Activated CD8-positive, alpha-beta memory T cell treated with anti-CD3 and anti-CD28 coated beads, Interleukin-2, amount 50 U/mL, for 24 hours (primary cell): ENCODE data around the gene CCDC154.

Experiments
- DNase-seq: peaks from one replicate; pipeline ENCODE4 v3.0.0-alpha.2; 2020; ENCODE audit errors: extremely low read depth

The CCDC154 gene

GRCh38 chr16:1438229-1439057 is 5.9 kb downstream of the CCDC154 start:
- no peak for DNase-seq

GRCh38 chr16:1437606-1438005 is 6.8 kb downstream of the CCDC154 start:
- no peak for DNase-seq

DNA sequence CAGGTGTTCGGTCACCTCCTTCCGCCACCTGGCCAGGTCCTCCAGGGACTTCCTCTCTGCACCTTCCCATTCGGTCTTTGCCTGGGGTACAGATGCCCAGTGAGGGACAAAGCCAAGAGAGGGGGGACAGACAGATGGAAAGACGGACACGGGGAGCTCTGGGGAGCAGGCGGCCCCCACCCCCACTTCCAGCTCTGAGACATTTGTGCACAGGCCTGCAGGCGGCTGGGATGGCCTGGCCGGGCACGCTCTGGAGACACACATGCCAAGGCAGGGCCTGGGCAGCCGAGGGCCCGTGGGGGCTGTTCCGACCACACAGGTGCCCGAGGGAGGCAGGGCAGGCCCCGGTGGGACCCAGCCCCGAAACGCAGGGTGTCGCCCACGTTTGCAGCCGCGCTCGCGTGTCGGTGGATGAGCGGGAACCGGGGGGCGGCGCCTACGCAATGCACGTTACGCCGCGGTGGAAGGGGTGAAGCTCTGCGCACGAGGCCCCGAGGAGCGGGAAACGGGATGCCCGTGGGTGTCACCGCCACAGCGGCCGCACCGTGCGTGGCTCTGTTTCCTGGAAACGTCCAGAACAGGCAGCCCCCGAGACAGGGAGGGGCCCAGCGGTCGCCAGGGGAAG is 7.5 kb downstream of the CCDC154 start:
- no peak for DNase-seq

DNA sequence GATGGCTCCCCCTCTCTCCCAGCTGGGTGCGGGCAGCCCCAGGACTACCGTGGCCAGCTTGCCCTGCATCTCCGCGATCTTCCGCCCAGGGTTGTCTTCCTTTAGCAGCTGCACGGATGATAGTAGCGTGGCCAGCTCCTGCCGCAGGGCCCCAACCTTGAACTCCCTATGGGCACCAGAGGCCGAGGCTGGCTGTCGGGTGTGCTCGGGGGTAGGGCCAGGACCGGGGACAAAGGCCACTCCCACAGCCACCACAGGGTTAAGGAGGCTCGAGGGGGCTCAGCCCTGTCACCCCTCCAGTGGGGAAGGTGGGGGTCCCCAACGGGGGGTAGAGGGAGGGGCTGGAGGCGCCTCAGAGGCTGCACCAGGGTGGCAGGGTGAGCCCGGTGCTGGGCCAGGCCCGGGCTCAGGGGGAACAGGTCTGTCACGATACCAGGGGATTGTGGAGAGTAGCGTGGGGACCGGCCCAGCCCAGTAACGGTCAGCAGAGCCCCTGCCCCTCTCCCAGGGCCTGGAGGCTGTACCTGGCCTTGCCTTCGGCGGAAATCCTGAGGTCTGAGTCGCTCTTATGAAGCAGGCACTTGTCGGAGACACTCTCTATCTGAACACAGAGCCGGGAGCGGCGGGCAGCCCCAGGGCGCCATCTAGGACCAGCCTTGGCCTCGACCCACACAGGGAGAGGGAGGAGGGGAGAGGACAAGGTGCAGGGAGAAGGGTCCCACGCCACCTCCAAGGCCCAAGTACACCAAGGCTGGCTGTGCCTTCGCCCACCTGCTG is 8.2 kb downstream of the CCDC154 start:
- DNase-seq: no peak

GRCh38 chr16:1434644-1435592 is 9.4 kb downstream of the CCDC154 start:
- no peak for DNase-seq

GRCh38 chr16:1433756-1434155 is 10.6 kb downstream of the CCDC154 start:
- DNase-seq: no peak

DNA sequence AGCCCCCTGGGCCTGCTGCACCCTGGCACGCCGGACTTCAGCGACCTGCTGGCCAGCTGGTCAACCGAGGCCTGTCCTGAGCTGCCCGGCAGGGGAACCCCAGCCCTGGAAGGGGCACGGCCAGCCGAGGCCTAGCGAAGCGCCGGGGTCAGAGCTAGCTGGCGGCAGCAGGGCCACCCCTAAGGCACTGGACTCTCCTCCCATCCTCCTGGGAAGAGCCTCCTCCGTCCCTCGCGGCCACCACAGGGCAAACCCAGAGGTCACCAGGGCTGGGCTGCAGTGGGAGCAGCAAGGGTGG is 11.1 kb downstream of the CCDC154 start:
- DNase-seq: no peak

- no peak for DNase-seq
These were observed 11.7 kb downstream of the CCDC154 start for GRCh38 chr16:1432388-1433262.

DNA sequence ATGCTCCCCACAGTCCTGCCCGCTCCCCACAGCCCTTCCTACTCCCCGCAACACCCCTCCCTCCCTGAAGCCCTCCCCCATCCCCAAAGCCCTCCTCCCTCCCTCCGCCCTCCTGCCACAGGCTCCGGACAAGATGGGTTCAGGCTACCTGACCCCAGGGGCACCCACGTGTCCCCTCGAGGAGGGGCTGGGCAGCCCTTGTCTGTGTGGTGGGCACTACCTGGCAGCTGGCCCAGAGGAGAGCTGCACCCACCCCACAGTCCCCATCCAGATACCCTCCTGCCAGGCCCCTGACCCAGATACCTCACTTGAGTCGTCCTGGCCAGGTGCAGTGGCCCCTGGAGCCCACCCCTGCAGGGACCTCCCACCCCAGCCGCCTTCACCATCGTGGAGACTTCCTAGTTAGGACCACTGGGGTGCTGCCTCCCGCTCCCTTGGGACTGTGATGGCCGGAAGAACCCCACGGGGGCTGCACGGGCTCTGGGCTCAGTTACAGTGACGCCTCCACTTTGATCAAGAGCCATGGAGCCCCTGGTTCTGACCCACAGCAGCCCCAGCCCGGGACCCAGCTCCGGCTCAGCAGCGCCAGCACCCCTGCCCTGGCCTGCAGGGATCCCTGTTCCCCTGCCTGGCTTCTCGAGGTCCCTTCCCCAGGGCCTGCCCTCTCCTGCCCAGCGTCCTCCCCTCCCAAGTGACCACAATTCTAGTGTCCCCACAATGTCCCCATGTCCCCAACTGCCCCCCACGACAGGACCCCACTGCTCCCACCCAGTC is 12.7 kb downstream of the CCDC154 start:
- DNase-seq: no peak

DNA sequence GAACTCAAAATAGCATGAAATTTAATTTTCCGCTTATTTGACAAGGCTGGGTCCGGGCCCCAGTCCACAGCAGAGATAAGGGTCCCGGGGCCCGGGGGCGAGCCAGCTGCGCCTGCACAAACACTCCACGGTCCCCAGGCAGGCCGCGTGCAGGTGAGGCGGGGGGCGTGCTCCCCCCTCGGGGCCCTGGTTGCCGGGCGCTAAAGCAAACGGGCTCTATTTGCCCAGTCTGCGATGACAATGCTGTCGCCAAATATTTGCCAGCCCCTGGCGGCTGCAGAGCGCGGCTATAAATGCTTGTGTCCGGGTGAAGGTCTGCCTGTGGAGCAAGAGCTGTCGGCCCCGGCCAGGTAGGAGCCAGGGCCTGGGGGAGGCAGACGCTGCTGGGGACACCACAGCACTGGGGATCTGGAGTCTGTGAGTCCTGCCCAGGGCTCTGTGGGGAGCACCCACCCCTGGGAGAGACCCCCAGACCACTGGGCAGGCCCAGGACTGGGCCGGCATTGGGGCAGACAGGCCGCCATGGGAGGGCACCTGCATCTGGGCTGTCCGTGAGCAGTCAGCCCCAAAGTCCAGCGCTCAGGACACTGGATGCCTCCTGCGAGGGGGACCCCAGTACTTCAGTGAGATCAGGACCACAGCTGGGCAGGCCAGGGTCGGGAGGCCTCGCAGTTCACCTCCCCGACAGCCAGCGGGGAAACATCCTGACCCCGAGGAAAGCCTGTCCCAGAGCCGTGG is 13.4 kb downstream of the CCDC154 start, which contains the start of gene PERCC1:
Gene PERCC1, plus strand, starts transcription at position 320 of the 738 bp plus-strand sequence. CDS start 1,516 bp downstream, outside the sequence.
- no peak for DNase-seq

GRCh38 chr16:1430214-1430758 is 14.1 kb downstream of the CCDC154 start:
- no peak for DNase-seq

GRCh38 chr16:1429631-1430030 is 14.7 kb downstream of the CCDC154 start:
- DNase-seq: no peak

GRCh38 chr16:1429012-1429411 is 15.3 kb downstream of the CCDC154 start:
- DNase-seq: no peak

GRCh38 chr16:1428511-1428910 is 15.8 kb downstream of the CCDC154 start:
- no peak for DNase-seq

GRCh38 chr16:1427473-1428461 is 16.6 kb downstream of the CCDC154 start:
- DNase-seq: no peak

DNA sequence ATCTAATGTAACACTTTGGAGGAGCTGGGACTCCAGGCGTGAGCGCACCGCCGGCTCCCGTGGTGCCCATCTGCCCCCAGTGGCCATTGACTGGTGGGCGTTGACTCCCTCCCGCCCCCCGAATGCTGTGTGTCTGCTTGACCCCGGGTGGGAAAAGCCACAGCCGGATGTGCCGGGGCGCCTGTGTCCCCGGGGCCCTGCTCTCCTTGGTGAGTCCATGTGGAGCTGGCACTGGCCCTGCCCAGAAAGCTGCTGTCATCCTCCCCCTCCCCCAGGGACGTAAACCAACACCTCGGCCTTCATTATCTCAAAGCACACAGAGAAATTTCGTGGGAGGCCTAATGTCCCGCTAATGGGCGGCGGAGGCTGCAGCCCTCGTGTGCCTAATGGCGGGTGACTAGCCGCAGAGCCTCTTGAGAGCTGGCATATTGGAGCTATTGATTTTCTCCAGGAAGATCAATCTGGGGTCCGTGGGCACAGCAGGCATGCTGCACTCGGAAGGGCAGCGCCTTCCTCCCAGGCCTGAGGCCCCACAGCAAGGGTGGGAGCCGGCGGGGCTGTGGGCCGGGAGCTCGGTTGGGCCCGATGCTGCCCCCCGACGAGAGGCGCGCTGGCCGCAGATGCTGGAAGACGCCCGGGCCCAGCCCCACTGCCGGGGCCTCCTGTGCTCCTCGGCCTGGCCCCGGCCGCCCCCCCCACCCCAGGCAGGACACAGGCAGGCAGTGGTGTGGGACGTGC is 17.5 kb downstream of the CCDC154 start:
- no peak for DNase-seq
